Esophagus muscularis mucosa (tissue), 3 donors: ENCODE measurements around the gene ETV3.
"Not testable (repeated sequence)": the region's sequence is repeated elsewhere in the genome, so short reads cannot be mapped to it uniquely, and the experiment has no call there.

Source experiments
- CTCF ChIP-seq, 3 experiments: fragments of 200-600 bp in 2 of 3; fragments of 450-650 bp in 1 of 3; sonication (generic) in 2 of 3; IDR thresholded peaks; one replicate each; pipeline ENCODE4 v1.5.1; 2017 to 2019; ENCODE audit warnings: antibody characterized with exemption in 3 of 3, mild to moderate bottlenecking in 2 of 3, moderate library complexity in 1 of 3
- POLR2A ChIP-seq: fragments of 450-650 bp; IDR thresholded peaks from one replicate; pipeline ENCODE4 v1.6.1; 2017; ENCODE audit warnings: antibody characterized with exemption, moderate library complexity, mild to moderate bottlenecking, low read depth

- not testable (repeated sequence) for TF ChIP-seq POLR2A; CTCF (IDR thresholded peaks at IDR 0.05)
These were observed 44.2 kb upstream of the ETV3 start for GRCh38 chr1:157182371-157182770.
